Measurements from ENCODE around the gene SATB2. TPM values are rescaled to one million over a fixed set of nuclear protein-coding genes. Genes with fewer than 3 reads are reported as not detected.

Gene SATB2
- total and polyA plus RNA-seq, 8 donors, result 0.50 to 184 (median 1.4) TPM

- DNase-seq, result no peak
- Histone ChIP-seq H3K9me3 (no peaks in the 10 kb centered on the region), H3K27me3 (peaks cover 14 to 84% (median 25%) of the 10 kb centered on the region in 3 donors), H3K4me3 (no peak overlapping the region), H3K36me3 (no peaks in the 10 kb centered on the region), H3K27ac (no peak overlapping the region), H3K4me1 (peaks cover 21 to 23% (median 22%) of the 10 kb centered on the region in 4 donors)
- intact Hi-C loops (cut with DNase I; ENCODE audit: low total_unique reads), result no loop called here
- TF ChIP-seq EP300 (IDR thresholded peaks at IDR 0.05) (no peak), CTCF (IDR thresholded peaks at IDR 0.05) (no peak), POLR2AphosphoS5 (IDR thresholded peaks at IDR 0.05) (no peak), POLR2A (IDR thresholded peaks at IDR 0.05) (no peak)
- WGBS, 5 donors, result 79 to 84% (median 81%) methylated on average over 2 of the region's 2 CpGs
Observed at GRCh38 chr2:199452260-199452990, 5.3 kb downstream of the SATB2 start.

DNA sequence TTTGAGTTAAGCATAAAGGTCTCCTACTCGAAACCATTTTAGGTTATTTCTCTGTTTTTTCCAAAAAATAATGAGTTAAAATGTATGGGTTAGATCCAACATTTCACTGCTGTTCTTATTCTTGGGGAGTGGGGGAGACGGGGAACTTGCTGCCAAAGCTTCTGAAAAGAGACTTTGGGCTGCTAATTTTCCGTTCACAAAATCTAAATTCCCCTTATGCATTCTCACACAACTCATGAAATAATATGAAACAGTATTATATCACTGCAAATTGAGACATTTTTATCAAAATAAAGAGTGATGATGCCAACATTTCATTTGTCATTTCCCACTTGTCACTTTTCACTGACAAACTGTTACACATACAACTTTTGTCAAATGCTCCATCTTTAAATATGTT is 7.8 kb downstream of the SATB2 start:
- 85 to 91% (median 90%) methylated on average over 3 of the region's 3 CpGs for WGBS, 5 donors
- Histone ChIP-seq H3K4me1 (no peaks in the 10 kb centered on the region), H3K9me3 (no peaks in the 10 kb centered on the region), H3K36me3 (no peaks in the 10 kb centered on the region), H3K27ac (no peak overlapping the region), H3K4me3 (no peak overlapping the region), H3K27me3 (peaks cover 0 to 64% (median under 1%) of the 10 kb centered on the region in 3 donors)
- intact Hi-C loops (cut with DNase I; ENCODE audit: low total_unique reads), result no loop called here
- no peak for DNase-seq
- TF ChIP-seq POLR2A (IDR thresholded peaks at IDR 0.05) (no peak), EP300 (IDR thresholded peaks at IDR 0.05) (no peak), POLR2AphosphoS5 (IDR thresholded peaks at IDR 0.05) (no peak), CTCF (IDR thresholded peaks at IDR 0.05) (no peak)

- H3K36me3 ChIP-seq, result no peaks in the 10 kb centered on the region
- peaks cover 0 to 59% (median 0%) of the 10 kb centered on the region in 3 donors for H3K27me3 ChIP-seq
- intact Hi-C loops (cut with DNase I; ENCODE audit: low total_unique reads), result no loop called here
Observed at GRCh38 chr2:199449455-199449854, 8.3 kb downstream of the SATB2 start.

DNA sequence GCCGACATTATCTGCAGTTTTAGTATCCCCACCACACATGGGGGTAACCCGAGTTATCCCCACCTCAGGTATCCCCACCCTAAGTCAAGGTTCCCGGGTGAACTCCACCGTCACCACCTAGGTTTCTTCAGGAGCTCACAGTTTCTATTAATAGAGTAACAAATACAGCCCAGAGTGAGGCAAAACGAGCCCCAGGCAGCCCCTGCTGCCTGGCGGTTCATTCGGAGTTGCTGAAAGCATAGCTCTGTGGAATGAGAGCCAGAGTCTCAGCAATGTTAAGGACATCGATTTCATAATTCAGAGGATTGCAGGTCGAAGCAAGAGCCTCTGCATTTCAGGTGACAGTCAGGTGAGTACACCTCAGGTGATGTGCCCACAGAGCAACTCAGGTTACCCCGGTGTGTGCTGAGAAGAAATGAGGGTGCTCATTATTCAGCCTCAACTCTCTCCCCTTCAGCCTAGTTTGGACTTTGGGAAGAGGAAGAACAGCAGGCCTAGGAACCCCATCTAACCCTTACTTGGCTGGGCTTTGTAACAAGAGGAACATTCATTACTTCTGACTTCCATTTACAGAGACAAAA is 10.7 kb downstream of the SATB2 start:
- TF ChIP-seq EP300 (IDR thresholded peaks at IDR 0.05), result no peak
- intact Hi-C loops (cut with DNase I; ENCODE audit: low total_unique reads), result no loop called here
- DNase-seq, result no peak
- H3K4me1 ChIP-seq, result no peaks in the 10 kb centered on the region
- H3K27me3 ChIP-seq, result peaks cover 0 to 38% (median 0%) of the 10 kb centered on the region in 3 donors
- H3K27ac ChIP-seq, result no peak overlapping the region
- H3K4me3 ChIP-seq, result no peak overlapping the region
- 73 to 83% (median 81%) methylated on average over 10 of the region's 10 CpGs for WGBS, 5 donors
- H3K9me3 ChIP-seq, result no peaks in the 10 kb centered on the region
- H3K36me3 ChIP-seq, result no peaks in the 10 kb centered on the region

More at GRCh38 chr2:199449455-199449854, 8.3 kb downstream of the SATB2 start:
- DNase-seq, result no peak
- Histone ChIP-seq H3K9me3 (no peaks in the 10 kb centered on the region), H3K27ac (no peak overlapping the region), H3K4me1 (no peaks in the 10 kb centered on the region), H3K4me3 (no peak overlapping the region)
- TF ChIP-seq CTCF (IDR thresholded peaks at IDR 0.05) (no peak), POLR2A (IDR thresholded peaks at IDR 0.05) (no peak), EP300 (IDR thresholded peaks at IDR 0.05) (no peak), POLR2AphosphoS5 (IDR thresholded peaks at IDR 0.05) (no peak)
- 70 to 92% (median 82%) methylated on average over 1 of the region's 1 CpG for WGBS, 5 donors

DNA sequence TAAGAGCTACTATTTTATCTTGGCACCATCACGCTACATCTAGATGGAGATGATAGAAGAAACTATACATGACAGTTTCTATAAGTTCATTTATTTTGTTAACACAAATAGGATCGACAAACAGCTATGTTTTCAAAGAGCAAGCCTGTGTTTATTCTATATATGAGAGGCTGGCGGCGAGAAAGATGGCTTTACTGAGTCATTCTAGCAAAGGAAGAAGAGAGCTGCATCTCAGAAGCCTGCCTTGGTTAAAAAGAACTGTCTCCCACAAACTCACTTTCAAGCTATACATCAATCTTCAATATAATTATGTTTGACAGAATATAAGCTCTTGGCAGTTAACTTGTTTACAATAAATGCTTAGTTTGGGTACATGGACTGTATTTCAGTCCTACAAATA is 13.0 kb downstream of the SATB2 start:
- Histone ChIP-seq H3K27ac (no peak overlapping the region), H3K9me3 (no peaks in the 10 kb centered on the region), H3K36me3 (no peaks in the 10 kb centered on the region), H3K4me3 (no peak overlapping the region), H3K27me3 (peaks cover 0 to 25% (median 0%) of the 10 kb centered on the region in 3 donors), H3K4me1 (no peaks in the 10 kb centered on the region)
- intact Hi-C loops (cut with DNase I; ENCODE audit: low total_unique reads), result no loop called here
- WGBS, 5 donors, result 80 to 83% (median 80%) methylated on average over 4 of the region's 4 CpGs
- TF ChIP-seq POLR2AphosphoS5 (IDR thresholded peaks at IDR 0.05), result no peak
- DNase-seq, result no peak

Data from stomach (tissue), 9 donors.